H54 (cell line): ENCODE data around the gene CPLX3.

ENCODE experiments used
- DNase-seq: peaks from one replicate; pipeline ENCODE4 v3.0.0; 2011; ENCODE audit warnings: low spot score, mixed read lengths; ENCODE audit not compliant: insufficient read length
- FAIRE-seq: peaks from 3 replicates; lab custom pipeline; 2011; peaks lifted over from hg19 to GRCh38; lab: Jason Lieb, UNC
- POLR2A ChIP-seq: IDR thresholded peaks from 2 replicates; pipeline ENCODE4 v1.6.1; 2011; ENCODE audit warnings: low read depth, mild to moderate bottlenecking, low read length

The CPLX3 gene

GRCh38 chr15:74843891-74844299 lies 17.5 kb downstream of the CPLX3 start:
- no peak for FAIRE-seq
- no peak for DNase-seq

DNA sequence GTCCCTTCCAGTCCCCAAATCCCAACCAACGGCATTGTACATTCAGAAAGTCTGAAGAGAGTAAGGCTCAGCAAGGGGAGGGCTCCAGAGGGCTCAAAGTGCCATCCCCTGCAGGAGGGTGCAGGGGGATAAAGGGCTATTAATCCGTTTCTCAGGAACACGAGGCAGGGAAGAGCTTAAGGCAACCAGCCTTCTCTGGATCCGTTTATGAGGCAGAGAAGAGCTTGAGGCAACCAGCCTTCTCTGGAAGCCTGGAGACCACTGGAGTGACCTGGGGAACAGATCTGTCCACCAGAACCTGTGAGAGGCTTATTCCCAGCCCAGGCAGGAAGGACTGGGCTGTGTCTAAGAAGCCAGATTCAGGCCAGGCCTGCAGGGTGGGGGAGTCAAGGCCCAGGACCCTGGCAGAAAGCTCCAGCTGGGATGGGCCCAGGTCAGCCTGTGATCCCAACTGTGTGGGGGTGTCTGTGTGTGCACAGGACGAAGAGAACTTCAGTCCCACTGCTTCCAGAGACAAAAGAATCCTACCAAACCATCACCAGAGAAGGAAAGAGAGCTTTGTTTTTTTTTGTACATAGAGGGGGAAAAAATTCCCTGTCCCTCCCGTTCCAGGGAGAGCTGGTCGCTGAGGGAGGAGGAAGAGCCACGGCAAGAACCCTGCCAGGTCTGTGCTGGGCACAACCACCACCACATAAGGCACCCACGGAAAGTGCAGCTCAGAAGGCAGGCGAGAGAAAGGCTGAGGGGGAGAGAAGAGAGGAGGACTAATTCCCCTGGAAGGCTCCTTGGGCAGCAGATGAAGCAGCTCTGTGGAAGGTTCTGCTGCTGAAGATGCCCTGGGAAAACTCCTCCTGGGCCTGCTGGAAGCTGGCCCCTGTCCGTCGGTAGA lies 18.1 kb downstream of the CPLX3 start:
- DNase-seq (no peak), FAIRE-seq (no peak)
- no peak for TF ChIP-seq POLR2A

More at GRCh38 chr15:74843891-74844299, 17.5 kb downstream of the CPLX3 start:
- TF ChIP-seq POLR2A, result no peak

DNA sequence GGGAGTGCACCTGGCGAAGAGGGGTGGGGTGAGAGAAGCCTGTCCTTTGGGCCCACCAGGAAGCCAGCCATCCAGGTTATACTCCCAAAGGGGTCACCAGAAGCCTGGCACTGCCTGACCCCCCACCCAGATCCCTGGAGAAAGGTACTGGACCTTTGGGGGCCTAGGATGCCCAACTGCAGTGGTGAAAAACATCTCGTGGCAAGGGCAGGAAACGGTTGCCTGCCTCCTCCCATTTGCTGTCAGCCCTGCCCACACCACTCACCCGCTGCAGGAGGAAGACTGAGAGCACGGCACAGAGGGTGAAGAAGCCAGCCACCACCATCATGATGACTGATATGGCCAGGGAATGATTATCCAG lies 18.8 kb downstream of the CPLX3 start:
- DNase-seq (no peak), FAIRE-seq (no peak)
- no peak for TF ChIP-seq POLR2A

DNA sequence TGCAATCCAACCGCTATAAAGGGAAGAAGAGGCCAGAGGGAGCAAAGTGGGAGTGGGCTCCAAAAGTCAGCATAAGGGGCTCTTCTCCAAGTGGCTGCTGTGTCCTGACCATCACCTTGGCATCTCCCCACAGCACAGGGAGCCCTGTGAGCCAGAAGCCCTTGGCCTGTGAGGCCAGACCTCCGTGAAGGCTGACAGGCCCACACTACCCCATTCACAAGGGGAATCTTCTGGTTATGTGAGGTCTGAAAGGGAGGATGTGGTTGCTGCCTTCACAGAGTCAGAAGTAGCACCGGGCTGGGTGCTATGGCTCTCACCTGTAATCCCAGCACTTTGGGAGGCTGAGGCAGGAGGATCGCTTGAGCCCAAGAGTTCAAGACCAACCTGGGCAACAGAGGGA lies 19.2 kb downstream of the CPLX3 start:
- no peak for FAIRE-seq

DNA sequence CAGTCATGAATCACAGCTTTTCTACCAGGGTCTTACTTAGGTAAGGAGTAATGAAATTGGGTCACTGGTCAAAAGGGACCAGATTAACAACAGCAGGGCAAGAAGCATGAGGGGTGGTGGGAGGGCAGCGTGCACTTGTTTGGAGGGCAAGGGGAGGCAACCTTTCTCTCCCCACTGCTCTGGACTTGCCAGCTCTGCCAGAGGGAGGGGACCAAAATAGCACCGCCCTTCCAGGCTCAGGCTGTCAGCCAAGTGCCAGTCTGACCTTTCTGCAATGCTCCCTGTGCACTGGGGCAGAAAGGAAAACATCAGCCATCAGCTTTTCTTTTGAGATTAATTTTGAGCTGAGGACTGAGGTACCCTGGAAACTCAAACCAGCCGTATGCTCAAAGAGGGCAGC lies 21.0 kb downstream of the CPLX3 start:
- TF ChIP-seq POLR2A, result no peak
- FAIRE-seq, result no peak

More for the DNA sequence above, 19.2 kb downstream of the CPLX3 start:
- DNase-seq, result no peak
- no peak for TF ChIP-seq POLR2A

GRCh38 chr15:74850393-74850792 lies 24.0 kb downstream of the CPLX3 start:
- TF ChIP-seq POLR2A, result no peak
- DNase-seq, result no peak
- FAIRE-seq, result no peak

More for the DNA sequence above, 21.0 kb downstream of the CPLX3 start:
- no peak for DNase-seq

DNA sequence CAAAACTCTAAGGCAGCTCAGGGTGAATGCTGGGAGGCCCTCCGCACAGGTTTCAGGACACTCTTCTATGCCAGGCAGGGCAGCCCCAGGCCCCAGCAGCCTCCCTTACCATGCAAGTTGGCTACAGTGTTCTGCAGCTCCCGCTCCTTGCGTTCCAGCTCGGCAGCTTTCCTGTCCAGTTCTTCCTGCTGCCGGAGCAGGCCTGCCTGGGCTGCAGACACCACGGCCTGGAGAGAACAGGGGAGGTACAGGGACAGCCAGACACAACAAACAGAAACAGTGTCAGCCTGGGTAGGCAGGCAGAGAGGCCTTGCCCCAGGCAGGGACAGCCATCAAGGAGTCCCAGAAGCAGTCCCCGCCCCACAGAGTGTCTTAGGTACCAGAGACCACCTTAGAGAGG lies 25.5 kb downstream of the CPLX3 start:
- FAIRE-seq, result no peak
- no peak for DNase-seq
- no peak for TF ChIP-seq POLR2A

DNA sequence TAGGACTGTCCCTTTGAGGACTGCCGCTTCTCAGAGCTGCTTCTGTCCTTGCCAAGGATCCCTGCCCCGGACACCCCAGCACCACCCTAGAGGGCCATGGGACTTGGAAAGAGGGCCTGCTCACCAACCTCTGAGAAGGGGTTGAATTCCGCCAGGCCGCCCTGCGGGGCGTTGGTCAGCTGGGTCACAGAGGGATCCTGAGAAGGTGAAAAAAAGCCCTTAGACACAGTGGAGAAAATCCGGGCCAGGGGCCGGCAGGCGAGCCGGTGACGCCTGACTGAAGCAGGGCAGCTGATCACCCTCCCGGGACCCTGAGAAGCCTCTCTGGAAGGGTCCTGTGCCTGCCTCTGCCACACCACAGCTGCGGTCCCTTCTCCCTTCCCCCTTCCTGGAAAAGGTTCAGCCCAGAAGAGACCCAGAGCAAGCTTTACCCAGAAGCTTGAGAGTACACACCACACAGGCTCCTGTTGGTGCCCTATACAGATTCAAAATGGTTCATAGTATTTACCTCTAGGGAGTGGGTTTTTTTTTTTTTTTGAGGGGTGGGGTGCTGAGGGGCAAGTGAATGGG lies 28.1 kb downstream of the CPLX3 start:
- FAIRE-seq (no peak), DNase-seq (no peak)
- no peak for TF ChIP-seq POLR2A

- DNase-seq (no peak), FAIRE-seq (no peak)
- TF ChIP-seq POLR2A, result no peak
Observed at GRCh38 chr15:74855857-74856256, 29.4 kb downstream of the CPLX3 start.

DNA sequence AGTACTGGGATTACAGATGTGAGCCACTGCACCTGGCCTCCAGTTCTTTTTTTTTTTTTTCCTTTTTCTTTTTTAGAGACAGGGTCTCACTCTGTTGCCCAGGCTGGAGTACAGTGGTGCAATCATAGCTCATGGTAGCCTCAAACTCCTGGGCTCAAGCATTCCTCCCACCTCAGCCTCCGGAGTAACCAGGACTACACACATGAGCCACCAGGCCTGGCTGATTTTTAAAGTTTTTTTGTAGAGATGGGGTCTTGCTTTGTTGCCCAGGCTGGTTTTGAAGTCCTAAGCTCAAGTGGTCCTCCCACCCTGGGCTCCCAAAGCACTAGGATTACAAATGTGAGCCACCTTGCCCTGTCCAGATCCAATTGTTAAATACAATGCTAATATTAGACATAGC lies 30.1 kb downstream of the CPLX3 start:
- TF ChIP-seq POLR2A, result no peak
- DNase-seq (no peak), FAIRE-seq (no peak)

DNA sequence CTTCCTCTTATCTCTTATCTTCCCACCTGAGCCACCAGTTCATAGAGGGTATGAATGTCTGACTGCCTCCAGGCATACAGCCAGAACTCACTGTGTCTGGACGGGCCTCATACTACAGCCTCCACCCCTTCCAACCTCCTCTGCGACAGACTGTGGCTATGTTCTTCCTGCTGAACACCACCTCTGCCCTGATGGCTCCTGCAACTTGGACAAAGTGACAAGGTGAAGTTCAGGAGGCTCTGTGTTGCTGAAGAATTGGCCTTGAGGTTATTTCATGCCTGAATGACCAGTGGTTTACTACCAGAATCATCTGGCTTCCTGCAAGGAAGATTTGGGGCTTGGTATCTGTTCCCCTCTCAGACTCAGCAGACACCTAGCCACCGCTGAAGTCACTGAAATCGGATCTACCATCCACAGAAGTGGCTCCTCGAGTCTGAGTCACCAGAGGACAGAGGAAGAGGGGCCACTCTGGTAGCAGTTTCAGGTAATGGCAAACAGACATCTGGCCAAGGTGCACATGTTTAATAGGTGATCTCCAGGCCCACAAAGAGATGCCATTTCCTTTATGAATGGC lies 30.7 kb downstream of the CPLX3 start:
- DNase-seq (no peak), FAIRE-seq (no peak)
- TF ChIP-seq POLR2A, result no peak

DNA sequence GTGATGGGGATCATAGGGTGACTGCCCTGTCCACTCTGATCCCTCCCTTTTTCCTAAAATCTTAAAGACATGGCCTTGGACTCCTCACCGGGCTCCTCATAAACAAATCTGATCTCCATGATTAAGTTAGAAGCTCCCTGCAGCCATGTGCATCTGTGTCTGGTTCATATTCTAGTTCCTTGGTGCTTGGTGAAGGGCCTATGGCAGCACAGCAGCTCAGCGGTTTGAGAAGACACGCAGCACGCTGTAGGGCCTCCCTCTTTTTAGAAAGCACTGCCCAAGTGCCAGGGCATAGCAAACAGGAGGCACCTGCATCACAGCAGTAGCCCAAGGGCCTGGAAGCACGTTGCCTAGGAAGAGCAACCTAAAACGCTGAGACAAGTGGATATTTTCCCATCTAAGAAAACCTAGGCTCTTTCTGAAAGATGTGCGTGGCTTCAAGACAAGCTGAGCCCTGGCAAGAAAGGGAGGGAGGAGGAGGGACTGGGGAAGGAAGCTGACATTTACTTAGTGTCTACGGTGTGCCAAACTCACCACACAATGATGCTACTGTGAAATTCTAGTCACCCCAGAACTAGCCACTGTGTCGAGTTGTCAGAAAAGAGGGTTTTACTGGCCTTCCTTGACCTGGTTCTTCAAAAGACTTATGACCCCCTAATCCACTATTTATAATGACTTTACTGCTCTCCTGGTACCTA lies 31.4 kb downstream of the CPLX3 start:
- no peak for TF ChIP-seq POLR2A
- no peak for FAIRE-seq
- DNase-seq, result no peak

DNA sequence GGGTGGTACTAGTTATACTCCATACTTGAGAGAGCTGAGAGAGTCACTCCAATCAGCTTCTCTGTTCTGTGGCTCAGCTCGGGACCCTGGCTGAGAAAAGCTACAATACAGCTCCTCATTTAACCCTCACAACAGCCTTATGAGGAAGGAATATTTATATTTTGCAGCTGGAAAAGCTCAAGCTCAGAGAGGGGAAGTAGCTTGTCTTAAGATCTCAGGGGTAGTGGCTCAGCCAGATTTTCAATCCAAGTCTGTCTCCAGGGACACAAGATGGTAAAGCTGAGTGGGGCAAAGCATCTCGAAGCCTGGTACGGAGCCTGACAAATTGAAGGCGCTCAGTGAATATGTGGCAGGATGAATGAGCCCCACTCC lies 31.9 kb downstream of the CPLX3 start:
- no peak for TF ChIP-seq POLR2A
- DNase-seq (no peak), FAIRE-seq (no peak)
